Measurements from ENCODE around the gene KCTD10.

GRCh38 chr12:109469517-109469916, 7.6 kb downstream of the KCTD10 start:
- TF ChIP-seq, protein P1, sequence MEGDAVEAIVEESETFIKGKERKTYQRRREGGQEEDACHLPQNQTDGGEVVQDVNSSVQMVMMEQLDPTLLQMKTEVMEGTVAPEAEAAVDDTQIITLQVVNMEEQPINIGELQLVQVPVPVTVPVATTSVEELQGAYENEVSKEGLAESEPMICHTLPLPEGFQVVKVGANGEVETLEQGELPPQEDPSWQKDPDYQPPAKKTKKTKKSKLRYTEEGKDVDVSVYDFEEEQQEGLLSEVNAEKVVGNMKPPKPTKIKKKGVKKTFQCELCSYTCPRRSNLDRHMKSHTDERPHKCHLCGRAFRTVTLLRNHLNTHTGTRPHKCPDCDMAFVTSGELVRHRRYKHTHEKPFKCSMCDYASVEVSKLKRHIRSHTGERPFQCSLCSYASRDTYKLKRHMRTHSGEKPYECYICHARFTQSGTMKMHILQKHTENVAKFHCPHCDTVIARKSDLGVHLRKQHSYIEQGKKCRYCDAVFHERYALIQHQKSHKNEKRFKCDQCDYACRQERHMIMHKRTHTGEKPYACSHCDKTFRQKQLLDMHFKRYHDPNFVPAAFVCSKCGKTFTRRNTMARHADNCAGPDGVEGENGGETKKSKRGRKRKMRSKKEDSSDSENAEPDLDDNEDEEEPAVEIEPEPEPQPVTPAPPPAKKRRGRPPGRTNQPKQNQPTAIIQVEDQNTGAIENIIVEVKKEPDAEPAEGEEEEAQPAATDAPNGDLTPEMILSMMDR (conservative IDR thresholded peaks at IDR 0.05; ENCODE audit: low read length) = no peak
- no peak for TF ChIP-seq EZH2phosphoT487 (IDR thresholded peaks at IDR 0.05; ENCODE audit: borderline replicate concordance)
